Measurements from ENCODE around the gene AQP4.

AQP4 gene

GRCh38 chr18:26832302-26832701 lies 33.2 kb downstream of the AQP4 start:
- DNase-seq, result no peak

GRCh38 chr18:26827581-26827980 lies 37.9 kb downstream of the AQP4 start:
- no peak for DNase-seq

- DNase-seq, result no peak
These were observed 38.8 kb downstream of the AQP4 start for GRCh38 chr18:26826656-26827235.

GRCh38 chr18:26821181-26821580 lies 44.3 kb downstream of the AQP4 start:
- no peak for DNase-seq

- DNase-seq, result no peak
These were observed 46.5 kb downstream of the AQP4 start for GRCh38 chr18:26819046-26819445.

GRCh38 chr18:26818461-26818860 lies 47.0 kb downstream of the AQP4 start:
- DNase-seq, result no peak

GRCh38 chr18:26813043-26813442 lies 52.5 kb downstream of the AQP4 start:
- DNase-seq, result no peak

GRCh38 chr18:26812462-26812861 lies 53.0 kb downstream of the AQP4 start:
- no peak for DNase-seq

GRCh38 chr18:26809346-26809745 lies 56.2 kb downstream of the AQP4 start:
- no peak for DNase-seq

GRCh38 chr18:26806224-26806623 lies 59.3 kb downstream of the AQP4 start:
- no peak for DNase-seq

- no peak for DNase-seq
These were observed 61.0 kb downstream of the AQP4 start for GRCh38 chr18:26804519-26804918.

GRCh38 chr18:26803643-26804042 lies 61.9 kb downstream of the AQP4 start:
- no peak for DNase-seq

GRCh38 chr18:26802330-26803200 lies 62.9 kb downstream of the AQP4 start:
- DNase-seq, result no peak
